GM23338 (cell line): ENCODE data around the gene FSTL3.

Source experiments
- EZH2 ChIP-seq: fragments of 200-600 bp; sonication (generic); IDR thresholded peaks from one replicate; pipeline ENCODE4 v1.8.0; 2017; ENCODE audit warnings: antibody characterized with exemption, mild to moderate bottlenecking, low read depth; ENCODE audit not compliant: unreplicated experiment
- TF ChIP-seq, protein P1 (sequence below), 2 experiments: fragments of 200-600 bp in 1 of 2; sonication (generic) in 1 of 2; conservative IDR thresholded peaks; 2 replicates each; pipeline versions ENCODE4 v1.5.1 to v1.6.1; 2016 to 2017; ENCODE audit warnings: antibody characterized with exemption in 2 of 2, low read depth in 2 of 2, mild to moderate bottlenecking in 2 of 2, moderate library complexity in 1 of 2
- TF ChIP-seq, protein P2 (sequence below): fragments of 250-450 bp; sonication (Bioruptor Pico); IDR thresholded peaks from 2 replicates; pipeline ENCODE4 v1.5.0; 2020; ENCODE audit warnings: mild to moderate bottlenecking, moderate library complexity

DNA sequence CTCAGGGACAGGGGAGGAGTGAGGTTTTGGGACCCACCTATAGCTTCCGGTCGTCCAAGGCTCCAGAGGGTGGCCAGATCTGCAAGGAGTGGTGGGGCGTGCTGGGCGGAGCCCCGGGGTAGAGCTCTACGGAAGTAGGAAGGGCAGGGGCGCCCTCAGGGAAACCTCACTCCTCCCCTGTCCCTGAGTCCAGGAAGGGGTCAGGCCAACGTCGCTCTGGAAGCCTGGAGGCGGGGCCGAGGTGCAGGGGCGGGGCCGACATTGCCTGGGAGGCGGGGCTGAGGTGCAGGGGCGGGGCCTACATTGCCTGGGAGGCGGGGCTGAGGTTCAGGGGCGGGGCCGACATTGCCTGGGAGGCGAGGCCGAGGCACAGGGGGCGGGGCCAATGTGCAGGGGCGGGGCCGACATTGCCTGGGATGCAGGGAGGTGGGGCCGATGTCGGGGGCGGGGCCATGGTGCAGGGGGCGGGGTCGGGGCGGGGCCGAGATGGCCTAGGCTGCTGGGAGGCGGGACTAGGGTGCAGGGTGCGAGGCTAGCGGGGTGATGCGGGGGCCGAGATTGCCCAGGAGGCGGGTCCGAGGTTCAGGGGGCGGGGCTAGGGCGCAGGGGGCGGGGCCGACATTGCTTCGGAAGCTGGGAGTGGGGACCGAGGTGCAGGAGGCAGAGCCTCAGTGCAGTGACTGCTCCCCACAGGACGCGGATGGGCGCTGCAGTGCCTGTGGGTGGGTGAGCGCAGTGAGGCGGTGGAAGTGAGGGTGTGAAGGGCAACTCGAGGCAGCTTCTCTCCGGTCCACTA lies 27.7 kb downstream of the FSTL3 start:
- TF ChIP-seq, protein P1, sequence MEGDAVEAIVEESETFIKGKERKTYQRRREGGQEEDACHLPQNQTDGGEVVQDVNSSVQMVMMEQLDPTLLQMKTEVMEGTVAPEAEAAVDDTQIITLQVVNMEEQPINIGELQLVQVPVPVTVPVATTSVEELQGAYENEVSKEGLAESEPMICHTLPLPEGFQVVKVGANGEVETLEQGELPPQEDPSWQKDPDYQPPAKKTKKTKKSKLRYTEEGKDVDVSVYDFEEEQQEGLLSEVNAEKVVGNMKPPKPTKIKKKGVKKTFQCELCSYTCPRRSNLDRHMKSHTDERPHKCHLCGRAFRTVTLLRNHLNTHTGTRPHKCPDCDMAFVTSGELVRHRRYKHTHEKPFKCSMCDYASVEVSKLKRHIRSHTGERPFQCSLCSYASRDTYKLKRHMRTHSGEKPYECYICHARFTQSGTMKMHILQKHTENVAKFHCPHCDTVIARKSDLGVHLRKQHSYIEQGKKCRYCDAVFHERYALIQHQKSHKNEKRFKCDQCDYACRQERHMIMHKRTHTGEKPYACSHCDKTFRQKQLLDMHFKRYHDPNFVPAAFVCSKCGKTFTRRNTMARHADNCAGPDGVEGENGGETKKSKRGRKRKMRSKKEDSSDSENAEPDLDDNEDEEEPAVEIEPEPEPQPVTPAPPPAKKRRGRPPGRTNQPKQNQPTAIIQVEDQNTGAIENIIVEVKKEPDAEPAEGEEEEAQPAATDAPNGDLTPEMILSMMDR (conservative IDR thresholded peaks at IDR 0.05; ENCODE audit: low read depth in 2 of 2) = peak in 1 of 2 experiments; percentile 9; a peak in 1 of 4 replicates
- no peak for TF ChIP-seq EZH2
- TF ChIP-seq, protein P2, sequence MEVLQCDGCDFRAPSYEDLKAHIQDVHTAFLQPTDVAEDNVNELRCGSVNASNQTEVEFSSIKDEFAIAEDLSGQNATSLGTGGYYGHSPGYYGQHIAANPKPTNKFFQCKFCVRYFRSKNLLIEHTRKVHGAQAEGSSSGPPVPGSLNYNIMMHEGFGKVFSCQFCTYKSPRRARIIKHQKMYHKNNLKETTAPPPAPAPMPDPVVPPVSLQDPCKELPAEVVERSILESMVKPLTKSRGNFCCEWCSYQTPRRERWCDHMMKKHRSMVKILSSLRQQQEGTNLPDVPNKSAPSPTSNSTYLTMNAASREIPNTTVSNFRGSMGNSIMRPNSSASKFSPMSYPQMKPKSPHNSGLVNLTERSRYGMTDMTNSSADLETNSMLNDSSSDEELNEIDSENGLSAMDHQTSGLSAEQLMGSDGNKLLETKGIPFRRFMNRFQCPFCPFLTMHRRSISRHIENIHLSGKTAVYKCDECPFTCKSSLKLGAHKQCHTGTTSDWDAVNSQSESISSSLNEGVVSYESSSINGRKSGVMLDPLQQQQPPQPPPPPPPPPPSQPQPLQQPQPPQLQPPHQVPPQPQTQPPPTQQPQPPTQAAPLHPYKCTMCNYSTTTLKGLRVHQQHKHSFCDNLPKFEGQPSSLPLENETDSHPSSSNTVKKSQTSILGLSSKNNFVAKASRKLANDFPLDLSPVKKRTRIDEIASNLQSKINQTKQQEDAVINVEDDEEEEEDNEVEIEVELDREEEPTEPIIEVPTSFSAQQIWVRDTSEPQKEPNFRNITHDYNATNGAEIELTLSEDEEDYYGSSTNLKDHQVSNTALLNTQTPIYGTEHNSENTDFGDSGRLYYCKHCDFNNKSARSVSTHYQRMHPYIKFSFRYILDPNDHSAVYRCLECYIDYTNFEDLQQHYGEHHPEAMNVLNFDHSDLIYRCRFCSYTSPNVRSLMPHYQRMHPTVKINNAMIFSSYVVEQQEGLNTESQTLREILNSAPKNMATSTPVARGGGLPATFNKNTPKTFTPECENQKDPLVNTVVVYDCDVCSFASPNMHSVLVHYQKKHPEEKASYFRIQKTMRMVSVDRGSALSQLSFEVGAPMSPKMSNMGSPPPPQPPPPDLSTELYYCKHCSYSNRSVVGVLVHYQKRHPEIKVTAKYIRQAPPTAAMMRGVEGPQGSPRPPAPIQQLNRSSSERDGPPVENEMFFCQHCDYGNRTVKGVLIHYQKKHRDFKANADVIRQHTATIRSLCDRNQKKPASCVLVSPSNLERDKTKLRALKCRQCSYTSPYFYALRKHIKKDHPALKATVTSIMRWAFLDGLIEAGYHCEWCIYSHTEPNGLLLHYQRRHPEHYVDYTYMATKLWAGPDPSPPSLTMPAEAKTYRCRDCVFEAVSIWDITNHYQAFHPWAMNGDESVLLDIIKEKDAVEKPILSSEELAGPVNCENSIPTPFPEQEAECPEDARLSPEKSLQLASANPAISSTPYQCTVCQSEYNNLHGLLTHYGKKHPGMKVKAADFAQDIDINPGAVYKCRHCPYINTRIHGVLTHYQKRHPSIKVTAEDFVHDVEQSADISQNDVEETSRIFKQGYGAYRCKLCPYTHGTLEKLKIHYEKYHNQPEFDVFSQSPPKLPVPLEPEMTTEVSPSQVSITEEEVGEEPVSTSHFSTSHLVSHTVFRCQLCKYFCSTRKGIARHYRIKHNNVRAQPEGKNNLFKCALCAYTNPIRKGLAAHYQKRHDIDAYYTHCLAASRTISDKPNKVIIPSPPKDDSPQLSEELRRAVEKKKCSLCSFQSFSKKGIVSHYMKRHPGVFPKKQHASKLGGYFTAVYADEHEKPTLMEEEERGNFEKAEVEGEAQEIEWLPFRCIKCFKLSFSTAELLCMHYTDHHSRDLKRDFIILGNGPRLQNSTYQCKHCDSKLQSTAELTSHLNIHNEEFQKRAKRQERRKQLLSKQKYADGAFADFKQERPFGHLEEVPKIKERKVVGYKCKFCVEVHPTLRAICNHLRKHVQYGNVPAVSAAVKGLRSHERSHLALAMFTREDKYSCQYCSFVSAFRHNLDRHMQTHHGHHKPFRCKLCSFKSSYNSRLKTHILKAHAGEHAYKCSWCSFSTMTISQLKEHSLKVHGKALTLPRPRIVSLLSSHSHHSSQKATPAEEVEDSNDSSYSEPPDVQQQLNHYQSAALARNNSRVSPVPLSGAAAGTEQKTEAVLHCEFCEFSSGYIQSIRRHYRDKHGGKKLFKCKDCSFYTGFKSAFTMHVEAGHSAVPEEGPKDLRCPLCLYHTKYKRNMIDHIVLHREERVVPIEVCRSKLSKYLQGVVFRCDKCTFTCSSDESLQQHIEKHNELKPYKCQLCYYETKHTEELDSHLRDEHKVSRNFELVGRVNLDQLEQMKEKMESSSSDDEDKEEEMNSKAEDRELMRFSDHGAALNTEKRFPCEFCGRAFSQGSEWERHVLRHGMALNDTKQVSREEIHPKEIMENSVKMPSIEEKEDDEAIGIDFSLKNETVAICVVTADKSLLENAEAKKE (CRISPR knock-in tag) = no peak
